Activated naive CD4-positive, alpha-beta T cell treated with anti-CD3 and anti-CD28 coated beads for 36 hours (primary cell): ENCODE results near the gene SMOC2. TPM values are rescaled to one million over a fixed set of nuclear protein-coding genes. Genes with fewer than 3 reads are reported as not detected.

Source experiments
- CTCF ChIA-PET: fragments of 350-600 bp; sonication (Branson Sonifier 250); formaldehyde crosslinking; loops from one replicate; lab custom pipeline; 2021; ENCODE audit warnings: antibody characterized with exemption; lab: Charles Lee
- DNase-seq: peaks from one replicate; pipeline ENCODE4 v3.0.0-alpha.2; 2020
- H3K27ac Mint-ChIP-seq: one replicate; pipeline ENCODE4 v1.8.0; 2021; ENCODE audit warnings: mild to moderate bottlenecking, mixed read lengths
- H3K27me3 Mint-ChIP-seq: one replicate; pipeline ENCODE4 v1.8.0; 2021; ENCODE audit warnings: low read depth, mixed read lengths
- H3K36me3 Mint-ChIP-seq: one replicate; pipeline ENCODE4 v1.8.0; 2021; ENCODE audit warnings: low read depth, mixed read lengths
- H3K4me1 Mint-ChIP-seq: one replicate; pipeline ENCODE4 v1.8.0; 2021; ENCODE audit warnings: low read depth, mixed read lengths
- H3K4me3 Mint-ChIP-seq: one replicate; pipeline ENCODE4 v1.8.0; 2021; ENCODE audit warnings: mild to moderate bottlenecking, moderate library complexity, mixed read lengths
- H3K9me3 Mint-ChIP-seq: one replicate; pipeline ENCODE4 v1.8.0; 2021; ENCODE audit warnings: mixed read lengths
- intact Hi-C: fragments of 100-400 bp; cut with micrococcal nuclease; formaldehyde crosslinking; loops from one replicate; pipeline ENCODE4 v1.15.1; 2023
- total RNA-seq, 2 experiments: library from RNA; stranded (reverse); gene quantifications; one replicate each; pipeline ENCODE4 v1.2.3, GENCODE V29; 2021

Gene SMOC2
- total RNA-seq, 2 experiments from 2014 or later = not detected

GRCh38 chr6:168711049-168711640 is 270.2 kb downstream of the SMOC2 start:
- Mint-ChIP-seq H3K4me1 (no peaks in the 10 kb centered on the region), H3K27me3 (peaks cover 10% of the 10 kb centered on the region), H3K9me3 (no peaks in the 10 kb centered on the region), H3K27ac (no peak overlapping the region), H3K36me3 (no peaks in the 10 kb centered on the region), H3K4me3 (no peak overlapping the region)
- intact Hi-C loops = no loop called here
- DNase-seq = no peak
- CTCF ChIA-PET = interaction anchor here (0.7 kb wide), 1 partner anchor 8 kb away, joined by 3 read pairs; no protein-coding TSS in a partner anchor

GRCh38 chr6:168711666-168712300 is 270.8 kb downstream of the SMOC2 start:
- Mint-ChIP-seq H3K9me3 (no peaks in the 10 kb centered on the region), H3K4me1 (no peaks in the 10 kb centered on the region), H3K27me3 (peaks cover 10% of the 10 kb centered on the region), H3K27ac (no peak overlapping the region), H3K36me3 (no peaks in the 10 kb centered on the region), H3K4me3 (no peak overlapping the region)
- intact Hi-C loops = no loop called here
- CTCF ChIA-PET = interaction anchor here (0.7 kb wide), 1 partner anchor 9 kb away, joined by 3 read pairs; no protein-coding TSS in a partner anchor
- DNase-seq = no peak

GRCh38 chr6:168712993-168713392 is 272.0 kb downstream of the SMOC2 start:
- CTCF ChIA-PET = interaction anchor here (1.0 kb wide), 1 partner anchor 9 kb away, joined by 3 read pairs; no protein-coding TSS in a partner anchor
- Mint-ChIP-seq H3K27ac (no peak overlapping the region), H3K9me3 (no peaks in the 10 kb centered on the region), H3K36me3 (no peaks in the 10 kb centered on the region), H3K4me1 (no peaks in the 10 kb centered on the region), H3K27me3 (peaks cover 10% of the 10 kb centered on the region), H3K4me3 (no peak overlapping the region)
- DNase-seq = no peak
- intact Hi-C loops = no loop called here

GRCh38 chr6:168713839-168714238 is 272.9 kb downstream of the SMOC2 start:
- CTCF ChIA-PET = interaction anchor here (1.0 kb wide), 1 partner anchor 10 kb away, joined by 3 read pairs; no protein-coding TSS in a partner anchor
- Mint-ChIP-seq H3K4me3 (no peak overlapping the region), H3K36me3 (no peaks in the 10 kb centered on the region), H3K27me3 (peaks cover 10% of the 10 kb centered on the region), H3K9me3 (no peaks in the 10 kb centered on the region), H3K27ac (no peak overlapping the region), H3K4me1 (no peaks in the 10 kb centered on the region)
- no peak for DNase-seq
- intact Hi-C loops = no loop called here

- peaks cover 5% of the 10 kb centered on the region for H3K27me3 Mint-ChIP-seq
- CTCF ChIA-PET = no interaction called here
- no peaks in the 10 kb centered on the region for H3K9me3 Mint-ChIP-seq
Measured at GRCh38 chr6:168714547-168715260, 273.7 kb downstream of the SMOC2 start.

GRCh38 chr6:168715643-168716481 is 274.9 kb downstream of the SMOC2 start:
- intact Hi-C loops = no loop called here
- Mint-ChIP-seq H3K27me3 (peaks cover 5% of the 10 kb centered on the region), H3K36me3 (no peaks in the 10 kb centered on the region), H3K4me3 (no peak overlapping the region), H3K27ac (no peak overlapping the region), H3K9me3 (no peaks in the 10 kb centered on the region), H3K4me1 (no peaks in the 10 kb centered on the region)
- CTCF ChIA-PET = no interaction called here
- no peak for DNase-seq

More at GRCh38 chr6:168714547-168715260, 273.7 kb downstream of the SMOC2 start:
- Mint-ChIP-seq H3K36me3 (no peaks in the 10 kb centered on the region), H3K27ac (no peak overlapping the region), H3K4me1 (no peaks in the 10 kb centered on the region), H3K4me3 (no peak overlapping the region)
- DNase-seq = no peak
- intact Hi-C loops = no loop called here

- H3K27ac Mint-ChIP-seq = no peak overlapping the region
- intact Hi-C loops = no loop called here
- H3K9me3 Mint-ChIP-seq = no peaks in the 10 kb centered on the region
Measured at GRCh38 chr6:168716581-168716980, 275.6 kb downstream of the SMOC2 start.

GRCh38 chr6:168717491-168717890 is 276.5 kb downstream of the SMOC2 start:
- no peak for DNase-seq
- Mint-ChIP-seq H3K36me3 (no peaks in the 10 kb centered on the region), H3K4me3 (no peak overlapping the region), H3K9me3 (no peaks in the 10 kb centered on the region), H3K4me1 (no peaks in the 10 kb centered on the region), H3K27me3 (peaks cover 7% of the 10 kb centered on the region), H3K27ac (no peak overlapping the region)
- CTCF ChIA-PET = no interaction called here
- intact Hi-C loops = no loop called here

More at GRCh38 chr6:168716581-168716980, 275.6 kb downstream of the SMOC2 start:
- Mint-ChIP-seq H3K4me3 (no peak overlapping the region), H3K4me1 (no peaks in the 10 kb centered on the region), H3K36me3 (no peaks in the 10 kb centered on the region), H3K27me3 (peaks cover 5% of the 10 kb centered on the region)
- CTCF ChIA-PET = no interaction called here
- DNase-seq = no peak

Other genes with a start within 250 kb of the SMOC2 start
- not detected for gene DACT2, start 121.4 kb upstream of the SMOC2 start, total RNA-seq